ENCODE data around the gene PXMP4.

Gene PXMP4

DNA sequence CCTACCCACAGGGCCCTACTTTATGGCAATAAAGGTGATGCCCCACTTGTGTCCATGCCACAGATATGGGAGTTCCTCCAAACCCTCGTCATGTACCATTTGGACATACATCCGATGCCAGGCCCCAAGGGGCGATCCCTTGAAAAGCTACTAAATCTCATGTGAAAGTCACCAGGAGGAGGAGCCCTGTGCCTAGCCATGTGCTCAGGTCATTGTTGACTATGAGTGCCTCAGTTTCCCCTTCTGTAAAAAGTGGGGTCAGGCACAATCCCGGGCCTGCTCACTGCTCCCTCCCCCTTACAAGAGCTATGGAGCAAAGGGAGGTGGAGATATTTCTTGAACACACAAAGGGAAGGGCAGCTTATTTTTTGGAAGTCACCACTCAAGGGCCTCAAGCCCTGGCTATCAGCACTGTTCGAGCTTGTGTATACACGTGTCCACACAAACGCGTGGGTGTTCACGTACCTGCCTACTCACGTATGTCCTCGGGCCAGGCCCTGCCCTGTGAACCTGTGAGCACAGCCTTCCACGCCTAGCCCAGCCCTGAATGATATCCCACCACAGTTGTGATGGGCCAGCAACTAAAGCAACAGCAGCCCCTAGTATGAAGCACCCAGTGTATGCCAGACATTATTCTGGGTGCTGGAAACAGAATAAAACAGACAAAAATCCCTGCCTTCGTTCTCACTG is 51.5 kb downstream of the PXMP4 start:
- DNase-seq (ENCODE audit: low read depth), result no peak

DNA sequence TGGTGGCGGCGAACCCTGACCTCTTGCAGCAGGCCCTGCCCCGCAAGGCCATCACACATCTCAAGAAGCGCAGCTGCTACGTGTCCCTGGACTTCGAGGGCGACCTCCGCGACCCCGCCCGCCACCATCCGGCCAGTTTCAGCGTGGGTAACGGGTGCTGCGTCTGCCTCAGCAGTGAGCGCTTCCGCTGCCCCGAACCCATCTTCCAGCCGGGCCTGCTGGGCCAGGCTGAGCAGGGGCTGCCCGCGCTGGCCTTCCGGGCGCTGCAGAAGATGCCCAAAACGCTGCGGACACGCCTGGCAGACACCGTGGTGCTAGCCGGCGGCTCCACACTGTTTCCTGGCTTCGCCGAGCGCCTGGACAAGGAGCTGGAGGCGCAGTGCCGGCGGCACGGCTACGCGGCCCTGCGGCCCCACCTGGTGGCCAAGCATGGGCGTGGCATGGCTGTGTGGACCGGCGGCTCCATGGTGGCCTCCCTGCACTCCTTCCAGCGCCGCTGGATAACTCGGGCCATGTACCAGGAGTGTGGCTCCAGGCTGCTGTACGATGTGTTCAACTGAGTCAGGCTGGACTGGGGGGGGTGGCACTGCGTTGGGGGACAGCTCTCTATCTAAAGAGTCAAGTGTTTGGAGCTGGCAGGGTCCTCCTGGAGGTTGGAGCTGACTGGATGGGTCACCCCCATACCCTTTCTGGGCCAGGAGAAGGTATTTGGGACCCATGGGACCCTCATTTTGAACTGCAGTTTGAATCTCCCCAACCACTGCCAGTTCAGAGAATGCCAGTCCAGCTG is 52.2 kb downstream of the PXMP4 start:
- peak; percentile 60 for DNase-seq (ENCODE audit: low read depth)

DNA sequence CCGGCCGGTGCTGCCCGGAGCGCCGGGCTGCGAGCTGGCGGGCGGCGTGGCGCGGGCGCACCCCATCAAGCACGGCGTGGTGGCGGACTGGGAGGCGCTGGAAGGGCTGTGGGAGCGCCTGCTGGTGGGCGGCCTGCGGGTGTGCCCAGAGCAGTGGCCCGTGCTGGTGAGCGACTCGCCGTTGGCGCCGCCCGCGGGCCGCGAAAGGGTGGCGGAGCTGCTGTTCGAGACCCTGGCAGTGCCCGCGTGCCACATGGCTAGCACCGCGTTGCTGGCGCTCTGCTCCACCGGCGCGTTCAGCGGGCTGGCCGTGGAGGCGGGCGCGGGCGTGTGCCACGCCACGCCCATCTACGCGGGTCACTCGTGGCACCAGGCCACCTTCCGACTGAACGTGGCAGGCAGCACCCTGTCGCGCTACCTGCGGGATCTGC is 52.9 kb downstream of the PXMP4 start:
- no peak for DNase-seq (ENCODE audit: low read depth)

DNA sequence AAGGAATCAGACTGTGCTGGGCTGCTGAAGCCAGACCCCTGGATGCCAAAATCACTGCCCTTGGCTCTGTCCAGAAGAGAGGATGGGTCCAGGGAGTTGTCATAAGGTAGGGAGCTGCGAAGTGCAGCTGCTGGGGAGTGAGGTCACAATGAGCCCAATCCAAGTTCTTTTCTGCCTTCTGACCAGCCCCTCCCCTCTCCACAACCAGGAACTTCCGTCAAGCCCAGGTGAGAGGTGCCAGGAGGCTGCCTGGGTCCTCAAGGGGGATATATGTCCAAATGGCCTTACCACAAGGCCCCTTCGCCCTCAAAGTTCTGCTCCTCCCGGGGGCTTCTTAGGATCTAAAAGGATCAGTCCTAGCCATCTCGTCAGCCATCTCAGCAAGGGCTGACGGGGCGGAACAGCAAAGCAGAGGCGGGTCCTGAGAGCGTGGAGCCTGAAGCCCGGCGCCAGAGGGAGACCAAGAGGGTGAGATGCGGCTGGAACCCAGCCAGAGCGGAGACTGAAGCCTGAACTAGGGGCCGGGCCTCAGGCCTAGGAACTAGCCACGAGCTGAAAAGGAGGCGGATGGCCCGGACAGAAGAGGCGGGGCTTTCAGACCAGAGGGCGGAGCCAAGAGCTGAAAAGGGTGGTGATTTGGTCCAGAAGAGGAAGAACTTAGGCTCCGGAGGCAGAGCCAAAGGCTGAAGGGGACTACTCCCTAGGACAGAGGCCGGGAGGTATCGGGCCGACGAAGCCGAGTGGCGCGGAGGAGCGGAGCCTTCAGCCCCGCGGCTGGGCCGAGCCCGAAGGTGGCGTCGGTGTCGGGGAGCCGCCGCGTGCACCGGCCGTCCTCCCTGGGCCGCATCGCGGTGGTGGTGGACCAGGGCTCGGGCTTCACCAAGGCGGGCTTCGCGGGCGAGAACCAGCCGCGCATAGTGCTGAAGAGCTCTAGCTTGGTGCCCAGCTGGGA is 53.5 kb downstream of the PXMP4 start, which contains the start of gene ACTL10:
Gene ACTL10, plus strand, starts transcription at position 651 of the 952 bp plus-strand sequence. CDS start 555 bp downstream, outside the sequence.
- peak; percentile 97 for DNase-seq (ENCODE audit: low read depth)

DNA sequence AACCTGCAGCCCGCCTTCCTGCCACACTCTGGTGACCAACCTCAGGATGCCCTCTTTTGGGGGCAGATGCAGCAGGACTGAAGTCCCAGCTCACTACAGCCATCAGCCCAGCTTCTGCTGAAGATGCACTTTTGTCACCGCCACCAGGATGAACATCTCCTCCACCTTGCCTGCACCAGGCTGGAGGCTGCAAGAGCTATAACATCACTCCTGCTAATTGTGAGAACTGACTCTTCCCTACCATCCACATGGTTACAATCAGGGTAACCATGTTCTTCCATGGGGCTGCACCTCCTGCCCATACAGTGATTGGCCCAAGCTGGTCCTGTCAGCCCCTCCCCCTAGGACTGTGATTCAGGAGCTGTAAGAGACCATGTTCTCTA is 55.4 kb downstream of the PXMP4 start:
- DNase-seq (ENCODE audit: low read depth), result no peak

DNA sequence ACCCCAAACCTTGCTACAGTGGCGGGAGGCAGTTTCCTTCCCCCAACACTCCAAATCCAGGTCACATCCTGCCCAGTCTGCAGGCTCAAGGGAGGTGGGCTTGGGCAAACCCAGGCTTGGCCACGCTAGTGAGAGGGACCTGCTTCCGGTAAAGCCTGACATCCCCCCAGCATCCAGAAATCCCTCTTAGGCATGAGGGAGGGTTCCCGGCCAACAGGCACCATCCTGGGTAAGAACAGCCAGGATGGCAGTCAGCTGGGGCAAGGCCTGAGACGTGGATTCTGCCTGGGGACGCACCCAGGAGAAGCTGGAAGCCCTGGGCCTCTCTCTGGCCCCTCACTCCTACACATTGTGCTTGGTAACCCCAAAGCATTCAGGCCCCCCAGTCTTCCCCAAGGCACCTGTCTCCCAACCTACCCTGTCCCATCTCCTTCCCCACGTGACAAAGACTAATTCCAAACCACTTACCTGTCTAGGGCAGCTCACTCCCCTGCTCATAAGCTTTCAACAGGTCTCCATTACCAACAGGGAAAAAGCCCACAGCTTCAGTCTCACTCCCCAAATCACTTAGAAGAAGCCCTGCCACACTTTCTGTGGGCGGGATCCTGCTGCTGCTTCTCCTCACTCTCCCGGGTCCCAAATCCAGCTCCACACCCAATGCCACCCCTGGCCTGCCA is 55.9 kb downstream of the PXMP4 start:
- no peak for DNase-seq (ENCODE audit: low read depth)

DNA sequence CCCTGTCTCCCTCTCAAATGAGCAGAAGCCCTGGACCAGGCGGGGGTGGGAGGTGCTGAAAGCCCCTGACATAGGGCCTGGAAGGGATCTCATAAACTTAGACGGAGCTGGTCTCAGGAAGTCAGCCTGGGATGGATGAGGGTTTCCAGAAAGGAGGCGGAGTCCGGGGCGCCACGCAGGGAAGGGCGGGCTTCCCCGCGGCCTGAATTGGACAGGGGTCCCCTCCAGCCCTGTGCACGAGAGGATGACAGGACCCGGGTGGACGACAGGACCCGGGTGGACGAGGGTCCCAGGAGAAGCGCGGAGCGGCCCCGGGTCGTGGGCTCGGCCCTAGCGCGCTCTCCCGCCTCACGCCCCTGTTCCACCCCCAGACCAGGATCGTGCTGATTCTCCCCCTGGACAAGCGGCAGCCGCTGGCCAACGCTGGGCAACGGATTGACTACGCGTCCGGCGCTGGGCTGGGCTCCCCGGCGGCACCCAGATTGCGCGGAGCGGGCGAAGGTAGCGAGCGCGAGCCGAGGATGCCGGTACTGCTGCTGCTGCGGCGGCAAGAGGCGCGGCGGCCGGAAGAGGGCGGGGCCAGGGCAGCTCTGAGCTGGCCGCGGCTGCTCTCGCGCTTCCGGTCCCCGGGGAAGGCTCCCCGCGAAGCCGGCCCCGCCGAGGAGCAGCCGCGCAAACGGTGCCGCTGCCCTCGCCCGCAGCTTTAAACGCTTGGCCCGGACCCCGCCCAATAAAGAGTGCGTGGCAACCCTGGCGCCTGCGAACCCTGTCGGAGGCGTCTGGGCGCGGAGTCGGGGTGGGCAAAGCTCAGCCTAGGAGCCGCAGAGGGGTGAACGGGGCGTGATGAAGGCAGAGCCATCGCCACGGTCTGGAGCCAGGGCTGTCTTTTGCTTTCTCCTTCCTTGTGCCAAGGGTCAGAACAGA is 56.7 kb downstream of the PXMP4 start:
- peak; percentile 50 for DNase-seq (ENCODE audit: low read depth)

DNA sequence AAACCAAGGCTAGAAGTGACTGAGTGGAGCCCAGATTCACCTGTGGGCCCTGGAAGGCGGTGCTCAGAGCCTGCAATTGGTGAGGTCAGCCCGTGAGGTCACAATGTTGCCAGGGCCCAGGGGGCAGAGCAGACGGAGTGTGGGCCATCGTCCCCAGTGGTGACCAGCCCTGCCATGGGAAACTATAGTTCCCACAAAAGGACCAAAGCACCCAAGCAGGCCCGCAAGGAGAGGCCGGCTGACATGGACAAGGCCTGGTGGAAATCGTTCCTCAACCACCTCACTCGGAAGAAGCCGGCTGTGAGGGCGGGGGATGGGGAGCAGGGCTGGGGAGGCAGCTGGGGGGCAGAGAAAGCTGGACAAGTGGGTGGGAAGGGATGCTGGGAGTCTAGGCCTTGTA is 57.9 kb downstream of the PXMP4 start, which contains the start of gene C20orf144:
Gene C20orf144, plus strand, starts transcription at position 156 of the 400 bp plus-strand sequence. Its CDS starts 19 bp downstream, at position 175.
- DNase-seq (ENCODE audit: low read depth), result no peak

DNA sequence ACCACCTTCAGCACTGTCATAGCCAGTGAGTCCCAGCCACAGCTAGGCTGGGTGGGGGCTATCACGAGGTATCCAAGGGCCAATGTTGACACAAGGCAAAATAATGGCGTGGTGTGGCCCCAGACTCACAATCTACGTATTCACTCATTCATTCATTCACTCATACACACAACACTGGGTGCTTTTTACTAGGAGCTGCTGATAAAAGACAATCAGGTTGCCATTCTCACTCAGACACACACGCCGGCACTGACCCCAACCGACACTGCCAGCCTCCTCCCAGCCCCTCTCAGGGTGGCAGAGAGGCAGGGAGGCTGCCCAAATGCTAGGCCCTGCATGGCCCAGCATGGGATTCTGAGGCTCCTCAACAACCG is 59.4 kb downstream of the PXMP4 start:
- no peak for DNase-seq (ENCODE audit: low read depth)

DNA sequence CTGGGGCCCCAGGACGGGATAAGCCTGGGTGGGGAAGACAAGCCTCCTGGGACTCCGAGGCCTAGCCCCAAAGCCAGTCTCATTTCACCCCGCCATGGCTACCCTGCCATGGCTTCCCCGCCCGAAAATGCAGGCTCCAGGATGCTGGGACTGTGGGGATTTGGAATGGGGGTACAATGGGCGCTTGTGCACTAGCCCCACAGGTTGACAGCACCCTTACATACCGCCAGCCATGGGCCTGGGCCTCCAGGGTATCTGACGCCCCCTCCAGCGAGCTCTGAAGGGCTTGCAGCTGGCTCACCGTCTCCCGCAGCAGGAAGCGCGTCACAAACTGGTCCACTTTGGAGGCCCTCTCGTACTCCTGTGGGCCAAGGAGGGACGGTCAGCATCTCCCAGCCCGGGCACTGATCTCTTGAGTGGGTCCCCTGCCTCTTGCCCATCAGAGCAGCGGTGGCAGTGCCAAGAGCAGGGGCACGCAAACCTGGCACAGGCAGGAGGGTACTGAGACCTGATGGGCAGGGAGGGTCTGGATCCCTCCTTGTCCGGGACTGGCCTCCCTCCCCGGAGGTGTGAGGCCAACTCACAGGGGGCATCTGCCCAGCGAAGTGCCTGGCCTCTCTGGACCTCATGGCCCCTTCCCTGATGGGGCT is 60.0 kb downstream of the PXMP4 start:
- no peak for DNase-seq (ENCODE audit: low read depth)

DNA sequence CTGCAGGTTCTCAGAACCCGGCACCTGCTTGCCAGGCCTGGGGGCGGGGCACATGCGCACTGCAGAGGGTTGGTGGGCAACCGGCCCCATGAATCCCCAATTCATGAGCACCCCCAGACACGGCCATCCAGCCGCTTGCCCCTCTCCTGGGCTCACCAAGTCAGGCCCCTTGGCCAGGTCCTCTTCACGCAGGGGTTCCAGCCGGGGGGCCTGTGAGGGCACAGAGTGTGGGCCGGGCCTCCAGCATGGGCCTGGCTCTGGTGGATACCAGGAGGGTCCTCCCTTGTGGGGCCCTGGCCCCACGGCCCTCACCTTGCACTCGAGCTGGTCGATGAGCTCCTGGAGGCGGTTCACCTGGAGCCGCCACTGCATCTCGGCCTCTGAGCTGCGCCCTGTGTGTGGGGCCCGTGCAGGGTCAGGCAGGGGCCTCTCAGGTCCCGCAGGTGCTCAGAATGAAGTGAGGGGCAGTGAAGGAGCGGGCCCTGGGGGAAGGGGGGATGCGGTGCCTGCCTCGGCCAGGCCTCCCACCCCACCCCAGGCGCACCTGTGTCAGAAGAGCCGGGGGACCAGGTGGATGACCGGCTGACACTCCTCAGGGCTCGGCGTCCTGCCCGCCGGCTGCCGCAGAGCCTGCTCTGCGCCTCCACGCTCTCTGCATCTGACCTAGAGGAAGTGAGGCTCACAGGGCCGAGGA is 60.6 kb downstream of the PXMP4 start:
- DNase-seq (ENCODE audit: low read depth), result no peak

DNA sequence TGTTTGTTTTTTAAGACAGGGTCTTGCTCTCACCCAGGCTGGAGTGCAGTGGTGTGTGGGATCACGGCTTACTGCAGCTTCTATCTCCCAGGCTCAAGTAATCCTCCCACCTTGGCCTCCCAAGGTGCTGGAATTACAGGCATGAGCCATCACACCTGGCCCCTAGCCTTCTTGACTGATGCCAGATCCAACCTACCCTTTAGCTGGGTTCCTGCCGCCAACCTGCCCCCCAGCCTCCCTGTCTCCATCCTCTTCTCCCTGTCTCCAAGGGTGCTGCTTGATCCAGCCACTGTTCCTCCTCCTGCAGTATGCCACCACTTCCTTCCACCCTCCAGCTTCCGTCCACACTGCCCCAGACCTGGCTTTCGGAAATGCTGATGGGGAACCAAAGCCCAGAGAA is 61.2 kb downstream of the PXMP4 start:
- DNase-seq (ENCODE audit: low read depth), result no peak

DNA sequence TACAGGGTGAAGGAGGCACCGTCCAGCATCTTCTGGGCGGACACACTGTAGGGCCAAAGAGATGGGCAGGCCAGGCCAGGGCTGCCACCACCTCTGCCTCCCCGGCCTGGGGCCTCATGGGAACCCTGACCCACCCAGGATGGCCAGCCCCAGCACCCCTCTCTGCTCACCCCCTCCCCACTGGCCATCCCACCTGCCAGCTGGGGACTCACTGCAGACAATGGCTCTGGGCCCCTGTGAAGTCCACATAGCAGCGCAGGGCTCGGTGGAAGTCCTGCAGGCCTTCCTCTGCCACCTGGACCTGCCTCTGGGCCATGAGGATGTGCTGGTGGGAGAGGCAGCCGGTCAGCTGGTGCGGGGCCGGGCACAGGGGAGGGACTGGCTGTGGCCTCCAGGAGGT is 61.6 kb downstream of the PXMP4 start:
- no peak for DNase-seq (ENCODE audit: low read depth)

DNA sequence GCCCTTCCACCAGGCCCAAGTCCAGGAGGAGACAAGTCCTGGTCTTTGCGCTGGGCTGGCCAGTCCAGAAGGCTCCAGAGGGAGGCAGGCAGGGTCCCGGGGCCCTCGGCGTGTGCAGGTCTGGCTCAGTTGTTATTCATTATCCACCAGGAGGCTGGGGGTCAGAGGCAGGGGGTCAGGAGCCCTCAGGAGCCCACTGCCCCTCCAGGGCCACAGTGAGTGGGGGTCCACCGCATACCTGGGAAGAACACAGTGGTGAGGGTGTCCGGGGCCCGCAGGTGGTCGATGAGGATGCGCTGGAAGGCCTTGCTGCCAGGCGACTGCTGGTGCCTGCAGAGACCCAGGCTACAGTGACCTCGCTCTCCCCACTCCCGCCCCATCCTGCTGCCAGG is 62.4 kb downstream of the PXMP4 start:
- no peak for DNase-seq (ENCODE audit: low read depth)

DNA sequence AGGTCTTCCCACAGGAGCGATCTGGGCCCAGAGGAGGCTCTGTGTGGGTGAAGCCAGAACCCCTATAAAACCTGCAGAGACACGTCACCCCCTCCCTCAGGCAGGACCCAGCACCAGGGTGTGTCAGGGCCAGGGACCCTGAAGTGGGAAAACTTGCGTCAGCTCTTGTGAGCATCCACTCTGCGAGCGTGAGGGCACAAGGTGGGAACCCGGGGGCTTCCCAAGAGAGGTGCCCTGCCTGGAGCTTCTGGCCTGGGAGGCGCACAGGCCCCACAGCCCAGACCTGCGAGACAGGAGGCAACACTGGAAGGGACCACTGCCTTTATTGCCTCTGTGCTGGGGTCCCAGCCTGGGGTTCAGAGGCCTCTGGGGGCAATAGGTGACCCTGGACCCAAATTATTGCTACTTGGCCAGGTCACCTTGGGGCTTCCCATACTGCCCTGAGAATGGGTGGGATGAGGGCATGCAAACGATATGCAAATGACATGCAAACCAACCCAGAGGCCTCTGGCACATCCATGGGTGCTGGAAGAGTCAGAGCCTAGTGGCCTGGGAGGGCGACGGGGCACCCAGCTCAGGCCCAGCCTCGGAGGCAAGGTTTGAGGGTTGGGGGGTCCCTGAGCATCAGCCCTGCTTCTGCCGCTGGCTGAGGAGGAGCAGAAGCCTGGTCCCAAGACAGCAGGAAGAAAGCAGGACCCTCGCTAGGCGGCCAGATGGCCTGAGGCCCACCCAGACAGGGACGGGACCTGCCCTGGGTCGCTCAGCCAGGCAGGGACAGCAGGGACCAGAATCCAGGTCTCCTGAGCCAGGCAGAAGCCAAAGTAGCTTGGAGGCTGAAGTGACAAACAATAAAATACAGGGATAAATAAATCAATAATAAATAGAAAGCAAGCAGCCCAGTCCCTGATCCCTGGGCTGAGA is 63.1 kb downstream of the PXMP4 start:
- no peak for DNase-seq (ENCODE audit: low read depth)

DNA sequence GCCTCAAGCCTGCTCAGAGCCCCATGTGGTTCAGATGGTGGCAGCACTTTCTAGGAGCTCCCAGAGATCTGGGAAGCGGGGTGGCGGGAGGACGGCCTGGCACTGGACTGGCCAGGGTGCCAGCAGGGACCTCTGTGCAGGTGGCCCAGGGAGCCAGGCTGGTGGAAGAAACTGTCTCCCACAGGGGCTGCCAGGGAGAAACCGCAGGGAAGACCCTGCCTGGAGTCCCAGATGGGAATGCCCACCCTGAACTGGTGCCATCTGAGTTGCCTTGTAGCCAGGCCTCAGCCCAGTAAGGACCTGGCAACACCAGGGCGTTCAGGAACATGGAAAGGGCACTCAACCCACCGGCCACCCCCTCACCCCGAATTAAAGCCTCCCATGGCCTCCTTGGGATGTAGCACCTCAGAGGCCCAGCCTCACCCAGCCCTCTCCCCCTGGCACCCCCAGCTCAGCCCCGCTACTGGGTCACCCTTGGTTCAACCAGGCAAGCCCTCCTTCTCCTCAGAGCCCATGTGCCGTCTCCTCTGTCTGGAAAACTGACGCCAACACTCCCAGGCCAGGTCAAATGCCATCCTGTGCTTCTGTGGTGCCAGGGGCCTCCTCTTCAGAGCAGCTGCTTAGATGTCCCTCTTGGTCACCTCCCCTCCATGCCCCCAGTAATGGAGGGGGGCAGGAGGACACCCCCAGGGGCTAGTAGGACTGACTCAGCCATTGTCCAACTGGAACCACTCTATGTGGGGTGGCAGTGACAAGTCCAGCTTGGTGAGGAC is 63.9 kb downstream of the PXMP4 start:
- no peak for DNase-seq (ENCODE audit: low read depth)

DNA sequence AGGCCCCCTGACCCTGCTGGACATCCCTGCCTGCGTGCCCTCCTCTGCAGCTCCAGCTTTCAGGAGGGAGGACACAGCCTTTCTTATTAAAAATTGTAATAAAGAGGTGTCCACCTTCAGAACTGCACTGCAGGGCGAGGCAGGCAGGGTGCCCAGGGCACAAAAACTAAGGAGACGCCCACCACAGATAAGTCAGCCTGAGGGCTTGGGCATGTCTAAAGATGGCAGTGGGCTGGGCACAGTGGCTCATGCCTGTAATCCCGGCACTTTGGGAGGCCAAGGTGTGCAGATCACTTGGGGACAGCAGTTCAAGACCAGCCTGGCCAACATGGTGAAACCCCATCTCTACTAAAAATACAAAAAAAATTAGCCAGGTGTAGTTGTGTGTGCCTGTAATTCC is 64.9 kb downstream of the PXMP4 start:
- no peak for DNase-seq (ENCODE audit: low read depth)

Measured in amniotic epithelial cell (primary cell).